DMS153 (cell line): ENCODE measurements around the gene TSPEAR.
"Not testable (repeated sequence)": the region's sequence is repeated elsewhere in the genome, so short reads cannot be mapped to it uniquely, and the experiment has no call there.

Experiments used
- DNase-seq: peaks from one replicate; lab custom pipeline; 2025; lab: John Stamatoyannopoulos, UW

Gene TSPEAR

DNA sequence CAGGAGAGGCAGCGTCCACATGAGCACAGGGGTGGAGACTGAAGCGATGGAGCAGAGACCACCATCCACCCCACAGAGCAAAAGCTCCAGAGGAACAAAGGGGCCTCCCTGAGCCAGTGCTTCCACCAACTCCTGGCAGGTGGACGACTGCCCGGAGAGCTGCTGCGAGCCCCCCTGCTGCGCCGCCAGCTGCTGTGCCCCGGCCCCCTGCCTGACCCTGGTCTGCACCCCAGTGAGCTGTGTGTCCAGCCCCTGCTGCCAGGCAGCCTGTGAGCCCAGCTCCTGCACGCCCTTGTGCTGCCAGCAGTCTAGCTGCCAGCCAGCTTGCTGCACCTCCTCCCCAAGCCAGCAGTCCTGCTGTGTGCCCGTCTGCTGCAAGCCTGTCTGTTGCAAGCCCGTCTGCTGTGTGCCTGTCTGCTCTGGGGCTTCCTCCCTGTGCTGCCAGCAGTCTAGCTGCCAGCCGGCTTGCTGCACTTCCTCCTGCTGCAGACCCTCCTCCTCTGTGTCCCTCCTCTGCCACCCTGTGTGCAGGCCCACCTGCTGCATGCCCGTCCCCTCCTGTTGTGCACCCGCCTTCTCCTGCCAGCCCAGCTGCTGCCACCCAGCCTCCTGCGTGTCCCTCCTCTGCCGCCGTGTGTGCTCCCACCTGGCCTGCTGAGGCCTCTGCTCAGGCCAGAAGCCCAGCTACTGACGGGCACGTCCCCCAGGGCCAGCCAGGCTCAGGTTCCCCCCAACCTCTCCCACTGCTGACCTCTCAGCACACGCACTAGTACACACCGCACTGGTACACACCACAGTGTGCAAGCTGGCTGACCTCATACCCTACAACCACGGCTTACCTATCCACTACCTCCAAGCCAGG, 9.0 kb downstream of the TSPEAR start:
- no peak for DNase-seq

- DNase-seq = no peak
These were observed 9.8 kb downstream of the TSPEAR start for GRCh38 chr21:44701541-44701940.

DNA sequence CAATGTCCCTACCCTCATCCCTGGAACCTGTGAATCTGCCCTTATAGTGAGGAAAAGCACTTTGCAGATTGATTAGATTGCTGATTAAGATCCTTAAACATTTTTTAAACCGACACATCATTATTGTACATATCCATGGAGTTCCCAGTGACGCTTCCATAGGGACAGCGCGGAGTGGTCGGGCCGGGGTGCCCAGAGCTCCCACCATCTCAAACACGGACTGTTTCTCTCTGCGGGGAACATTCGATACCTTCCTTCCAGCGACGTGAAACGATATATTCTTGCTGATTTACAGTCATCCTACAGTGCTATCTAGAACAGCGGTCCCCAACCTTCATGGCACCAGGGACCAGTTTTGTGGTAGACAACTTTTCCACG, 10.4 kb downstream of the TSPEAR start:
- DNase-seq = no peak

- no peak for DNase-seq
These were observed 11.0 kb downstream of the TSPEAR start for GRCh38 chr21:44700101-44701022.

DNA sequence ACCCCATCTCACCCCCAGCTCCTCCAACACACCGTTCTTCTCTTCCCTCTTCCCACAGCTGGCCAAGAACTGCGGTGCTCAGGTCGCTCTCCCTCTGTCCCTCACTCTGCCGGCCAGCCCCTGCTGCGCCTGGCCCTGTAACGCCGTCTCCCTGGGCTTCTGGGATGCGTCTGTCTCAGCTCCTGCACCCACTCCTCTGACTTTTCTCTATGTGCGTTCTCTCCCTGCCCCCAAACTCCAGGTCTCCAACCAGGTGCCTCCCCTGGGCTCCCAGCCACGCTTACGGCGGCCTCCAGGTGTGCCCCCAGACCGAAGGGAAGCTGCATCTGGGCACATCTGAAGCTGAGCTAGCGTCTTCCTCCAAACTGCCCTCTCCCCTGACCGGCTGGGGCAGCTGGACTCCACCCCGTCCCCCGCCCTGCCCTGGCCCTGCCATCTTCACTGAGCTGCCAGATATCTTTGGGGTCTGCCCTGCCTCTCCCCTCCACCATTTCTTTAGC, 11.8 kb downstream of the TSPEAR start:
- no peak for DNase-seq

GRCh38 chr21:44697811-44698734, 13.3 kb downstream of the TSPEAR start:
- DNase-seq = no peak

GRCh38 chr21:44697172-44697810, 14.1 kb downstream of the TSPEAR start, which contains the start of gene KRTAP10-12:
Gene KRTAP10-12 (plus strand): TSS chr21:44697172. CDS start chr21:44697202, 30 bp downstream.
- not testable (repeated sequence) for DNase-seq

DNA sequence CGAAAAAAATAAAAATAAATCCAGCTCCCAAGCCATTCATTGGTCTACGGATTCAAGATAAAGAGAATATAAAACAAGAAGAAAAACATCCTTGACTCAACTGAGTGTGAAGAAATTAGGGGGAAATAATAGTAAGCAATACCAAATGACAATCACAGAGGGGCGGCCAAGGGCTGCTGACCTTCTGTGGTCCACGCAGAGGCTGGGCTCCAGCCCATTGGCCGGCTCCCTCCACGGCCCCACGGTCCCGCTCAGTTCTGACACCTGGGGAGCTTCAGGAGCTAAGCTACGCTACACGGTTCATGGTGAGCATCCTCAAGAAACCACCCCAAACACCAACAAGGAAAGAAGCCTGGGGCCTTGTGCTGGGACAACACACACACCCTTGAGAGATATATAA, 14.8 kb downstream of the TSPEAR start:
- no peak for DNase-seq

DNA sequence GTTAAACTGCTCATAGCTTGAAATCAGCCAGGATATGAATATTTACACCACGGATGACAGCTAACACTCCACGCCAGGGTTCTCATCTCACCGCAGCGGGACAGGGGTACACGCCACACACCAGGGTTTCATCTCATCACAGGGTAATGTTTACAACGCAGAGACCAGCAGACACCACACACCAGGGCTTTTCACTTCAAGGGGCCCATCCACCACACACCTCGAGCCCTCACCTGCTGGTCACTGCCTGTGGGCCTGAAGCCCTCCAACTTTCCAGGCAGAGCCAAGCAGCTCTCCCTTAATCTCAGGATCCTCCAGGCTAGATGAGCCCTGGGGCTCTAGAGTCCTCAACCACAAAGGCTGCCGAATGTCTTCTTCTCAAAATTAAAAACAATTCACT, 15.7 kb downstream of the TSPEAR start:
- DNase-seq = no peak

- DNase-seq = no peak
These were observed 16.2 kb downstream of the TSPEAR start for GRCh38 chr21:44695184-44695583.

GRCh38 chr21:44694776-44695175, 16.6 kb downstream of the TSPEAR start:
- no peak for DNase-seq

GRCh38 chr21:44692798-44693512, 18.4 kb downstream of the TSPEAR start:
- DNase-seq = no peak

GRCh38 chr21:44691686-44692085, 19.7 kb downstream of the TSPEAR start:
- DNase-seq = no peak

DNA sequence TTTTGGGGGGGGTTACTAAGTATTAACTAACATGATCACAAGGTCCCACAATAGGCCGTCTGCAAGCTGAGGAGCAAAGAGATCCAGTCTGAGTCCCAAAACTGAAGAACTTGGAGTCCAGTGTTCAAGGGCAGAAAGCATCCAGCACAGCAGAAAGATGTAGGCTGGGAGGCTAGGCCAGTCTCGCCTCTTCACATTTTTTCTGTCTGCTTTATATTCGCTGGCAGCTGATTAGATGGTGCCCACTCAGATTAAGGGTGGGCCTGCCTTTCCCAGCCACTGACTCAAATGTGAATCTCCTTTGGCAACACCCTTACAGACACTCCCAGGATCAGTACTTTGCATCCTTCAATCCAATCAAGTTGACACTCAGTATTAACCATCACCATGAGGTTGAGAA, 21.6 kb downstream of the TSPEAR start:
- not testable (repeated sequence) for DNase-seq

- no peak for DNase-seq
These were observed 23.7 kb downstream of the TSPEAR start for GRCh38 chr21:44687671-44688070.

- no peak for DNase-seq
These were observed 24.4 kb downstream of the TSPEAR start for GRCh38 chr21:44686843-44687561.

DNA sequence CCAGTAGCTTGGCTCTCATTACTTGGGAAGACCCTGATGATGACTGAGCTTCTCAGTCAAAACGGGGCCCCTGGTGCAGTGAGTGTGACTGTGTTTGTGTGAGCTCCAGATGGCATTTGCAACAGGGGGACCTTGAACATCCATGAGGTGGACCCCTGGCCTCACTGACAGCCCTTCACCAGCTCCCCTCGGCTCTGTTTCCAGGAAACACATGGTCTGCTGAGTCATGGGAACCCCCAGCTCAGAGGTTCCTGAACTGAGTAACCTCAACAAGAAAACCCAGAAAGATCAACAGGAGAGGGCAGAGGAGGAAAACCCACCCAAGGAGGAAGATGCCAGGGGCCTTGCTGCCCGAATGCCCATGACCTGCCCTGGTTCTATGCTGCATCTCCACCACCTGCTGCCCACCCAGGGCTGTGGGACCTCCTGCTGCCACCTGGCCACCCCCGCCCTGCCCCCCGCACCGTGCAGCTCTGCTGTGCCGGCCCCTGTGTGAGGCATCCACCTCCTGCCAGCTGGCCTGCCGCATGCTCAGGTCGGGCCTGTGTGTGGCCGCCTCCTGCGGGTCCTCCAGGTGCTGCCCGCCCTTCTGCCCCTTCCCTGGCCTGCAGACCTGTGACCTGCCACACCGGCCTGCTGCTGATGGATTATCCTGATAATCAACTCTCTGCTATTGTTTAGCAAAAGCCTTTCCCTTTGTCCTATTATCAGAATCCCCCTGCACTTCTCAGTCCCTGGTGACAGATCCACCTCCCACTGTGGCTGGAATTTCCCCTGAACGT, 25.2 kb downstream of the TSPEAR start:
- DNase-seq = no peak

DNA sequence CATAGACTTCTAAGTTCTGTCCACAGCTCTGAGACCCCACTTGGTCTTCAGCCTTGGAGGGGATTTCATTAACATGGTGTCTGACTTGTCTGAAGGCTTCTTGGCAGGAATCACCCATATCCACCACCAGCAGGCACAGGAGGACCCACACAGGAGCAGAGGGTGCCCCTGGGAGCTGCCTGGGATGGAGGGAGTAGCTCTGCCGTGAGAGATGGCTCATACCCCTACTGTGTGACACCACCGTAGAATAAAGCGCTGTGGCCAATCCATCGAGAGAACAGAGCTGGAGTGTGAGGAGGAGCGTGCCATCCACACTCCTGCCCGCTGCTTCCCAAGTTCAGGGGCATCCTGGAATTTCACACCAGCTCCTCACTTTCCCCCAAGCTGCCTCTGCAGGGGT, 26.3 kb downstream of the TSPEAR start:
- not testable (repeated sequence) for DNase-seq

DNA sequence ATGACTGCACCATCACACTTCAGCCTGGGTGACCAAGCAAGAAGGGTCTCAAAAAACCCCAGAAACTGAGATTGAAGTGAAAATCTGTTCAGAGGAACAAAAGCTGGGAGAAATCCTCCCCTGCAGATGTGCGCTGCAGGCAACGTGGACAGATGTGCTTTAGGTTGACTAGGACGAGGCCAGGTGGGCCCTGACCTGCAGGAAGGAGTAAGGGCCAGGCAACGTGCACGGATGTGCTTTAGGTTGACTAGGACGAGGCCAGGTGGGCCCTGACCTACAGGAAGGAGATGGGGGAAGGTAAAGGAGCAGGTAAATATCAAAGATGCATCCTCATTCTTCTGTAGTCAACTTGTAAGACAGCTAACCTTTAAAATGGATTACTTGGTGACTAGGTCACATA, 26.9 kb downstream of the TSPEAR start:
- DNase-seq = no peak
